Neural crest cell (in vitro differentiated cells): ENCODE measurements around the gene IQCK. TPM values are rescaled to one million over a fixed set of nuclear protein-coding genes. Genes with fewer than 3 reads are reported as not detected.
A peak's percentile ranks its signal among the peaks of the same experiment; 100 is the strongest.

Experiments used
- DNase-seq: peaks from one replicate; pipeline ENCODE4 v3.0.0; 2021; ENCODE audit warnings: low read depth, mixed read lengths, low spot score
- H3K27ac Mint-ChIP-seq: one replicate; pipeline ENCODE4 v1.8.0; 2021; ENCODE audit warnings: mild to moderate bottlenecking, mixed read lengths; ENCODE audit not compliant: unreplicated experiment
- H3K27me3 Mint-ChIP-seq: 2 replicates; pipeline ENCODE4 v1.8.0; 2021; ENCODE audit warnings: low read depth, mild to moderate bottlenecking, mixed read lengths
- H3K36me3 Mint-ChIP-seq: 2 replicates; pipeline ENCODE4 v1.8.0; 2021; ENCODE audit warnings: low read depth, mild to moderate bottlenecking, mixed read lengths
- H3K4me1 Mint-ChIP-seq: 2 replicates; pipeline ENCODE4 v1.8.0; 2021; ENCODE audit warnings: mixed read lengths
- H3K4me3 Mint-ChIP-seq: one replicate; pipeline ENCODE4 v1.8.0; 2021; ENCODE audit warnings: mild to moderate bottlenecking, mixed read lengths
- H3K9me3 Mint-ChIP-seq: 2 replicates; pipeline ENCODE4 v1.8.0; 2021; ENCODE audit warnings: mixed read lengths
- total RNA-seq: library from RNA; stranded (reverse); gene quantifications from 2 replicates; pipeline ENCODE4 v1.2.1, GENCODE V29; 2021
- TF ChIP-seq, protein P1 (sequence below): fragments of 200-600 bp; sonication (generic); conservative IDR thresholded peaks from 2 replicates; pipeline ENCODE4 v1.5.0; 2021; ENCODE audit warnings: antibody characterized with exemption, mild to moderate bottlenecking

Gene IQCK
- total RNA-seq, 1 donor from 2014 or later = 23.7 TPM

DNA sequence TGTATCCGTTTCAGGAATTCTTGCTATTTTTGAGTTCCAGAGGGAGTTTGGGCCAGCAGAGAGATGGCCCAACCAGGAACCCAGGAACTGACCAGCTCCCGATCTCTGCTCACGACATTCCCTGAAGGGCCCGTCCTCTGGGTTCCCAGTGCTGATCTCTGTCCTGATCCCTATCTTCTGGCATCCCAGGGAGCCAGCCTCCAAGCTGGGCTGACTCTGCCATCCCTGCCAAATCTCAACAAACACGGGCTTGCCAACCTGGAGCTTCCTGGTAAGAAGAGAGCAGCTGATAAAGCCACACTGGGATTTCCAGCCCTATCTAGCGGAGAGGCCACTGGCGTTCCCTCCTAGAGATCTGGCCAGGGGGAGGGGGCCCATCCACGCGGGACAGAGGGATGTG lies 150.3 kb downstream of the IQCK start:
- H3K4me1 Mint-ChIP-seq = peaks cover 5% of the 10 kb centered on the region
- TF ChIP-seq, protein P1, sequence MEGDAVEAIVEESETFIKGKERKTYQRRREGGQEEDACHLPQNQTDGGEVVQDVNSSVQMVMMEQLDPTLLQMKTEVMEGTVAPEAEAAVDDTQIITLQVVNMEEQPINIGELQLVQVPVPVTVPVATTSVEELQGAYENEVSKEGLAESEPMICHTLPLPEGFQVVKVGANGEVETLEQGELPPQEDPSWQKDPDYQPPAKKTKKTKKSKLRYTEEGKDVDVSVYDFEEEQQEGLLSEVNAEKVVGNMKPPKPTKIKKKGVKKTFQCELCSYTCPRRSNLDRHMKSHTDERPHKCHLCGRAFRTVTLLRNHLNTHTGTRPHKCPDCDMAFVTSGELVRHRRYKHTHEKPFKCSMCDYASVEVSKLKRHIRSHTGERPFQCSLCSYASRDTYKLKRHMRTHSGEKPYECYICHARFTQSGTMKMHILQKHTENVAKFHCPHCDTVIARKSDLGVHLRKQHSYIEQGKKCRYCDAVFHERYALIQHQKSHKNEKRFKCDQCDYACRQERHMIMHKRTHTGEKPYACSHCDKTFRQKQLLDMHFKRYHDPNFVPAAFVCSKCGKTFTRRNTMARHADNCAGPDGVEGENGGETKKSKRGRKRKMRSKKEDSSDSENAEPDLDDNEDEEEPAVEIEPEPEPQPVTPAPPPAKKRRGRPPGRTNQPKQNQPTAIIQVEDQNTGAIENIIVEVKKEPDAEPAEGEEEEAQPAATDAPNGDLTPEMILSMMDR = no peak
- no peaks in the 10 kb centered on the region for H3K27me3 Mint-ChIP-seq
- no peak overlapping the region for H3K27ac Mint-ChIP-seq
- H3K4me3 Mint-ChIP-seq = no peak overlapping the region
- peaks cover 16% of the 10 kb centered on the region for H3K36me3 Mint-ChIP-seq
- H3K9me3 Mint-ChIP-seq = no peaks in the 10 kb centered on the region
- no peak for DNase-seq

DNA sequence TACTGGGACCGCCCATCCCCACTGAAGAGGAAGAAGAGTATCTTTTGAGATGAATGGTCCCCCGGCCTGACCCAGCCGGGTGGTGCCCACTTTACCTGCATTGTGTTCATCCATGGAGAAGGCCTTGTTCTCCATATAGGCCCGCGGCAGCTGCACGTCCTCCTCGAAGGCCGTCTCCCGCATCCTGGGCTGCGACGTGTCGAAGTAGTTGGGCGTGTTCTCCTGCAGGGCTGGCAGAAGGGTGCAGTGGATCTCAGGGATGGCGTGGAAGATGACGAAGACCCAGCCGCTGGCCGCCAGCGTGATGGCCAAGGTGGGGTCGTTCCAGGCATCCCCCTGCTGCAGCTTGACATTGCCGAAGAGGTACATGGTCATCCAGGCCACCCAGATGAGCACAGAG lies 153.7 kb downstream of the IQCK start:
- DNase-seq = no peak
- Mint-ChIP-seq H3K4me1 (peaks cover 26% of the 10 kb centered on the region), H3K27me3 (no peaks in the 10 kb centered on the region), H3K36me3 (peaks cover 22% of the 10 kb centered on the region), H3K27ac (no peak overlapping the region), H3K4me3 (no peak overlapping the region), H3K9me3 (no peaks in the 10 kb centered on the region)
- TF ChIP-seq, protein P1 = no peak

DNA sequence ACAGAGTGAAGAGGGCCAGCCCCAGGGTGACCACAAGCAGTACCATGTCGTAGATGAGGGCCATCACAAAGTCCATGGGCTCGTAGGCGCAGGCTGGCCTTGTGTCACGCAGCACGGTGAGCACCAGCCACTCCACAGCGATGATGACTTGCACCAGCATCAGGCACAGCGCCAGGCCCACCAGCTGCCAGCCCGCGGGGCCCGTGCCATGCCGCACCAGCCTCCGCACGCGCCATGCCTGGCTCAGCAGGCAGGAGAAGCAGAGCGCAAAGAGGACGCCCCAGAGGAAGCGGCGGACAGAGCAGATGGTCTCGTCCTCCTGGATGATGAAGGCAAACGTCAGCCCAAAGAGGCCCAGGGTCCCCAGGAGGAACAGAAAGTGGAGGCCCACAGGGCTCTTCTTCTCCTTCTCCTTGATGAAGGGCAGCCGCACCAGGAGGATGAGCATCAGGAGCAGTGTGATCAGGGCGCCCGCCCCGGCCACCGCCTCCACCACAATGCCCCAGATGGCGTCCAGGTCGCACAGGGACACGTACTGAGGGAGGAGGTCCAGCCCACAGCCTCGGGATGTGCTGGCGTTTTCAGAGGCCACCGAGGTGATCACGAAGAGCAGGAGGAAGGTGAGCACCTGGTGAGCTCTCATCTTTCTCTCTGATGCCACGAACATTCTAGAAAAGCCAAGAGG lies 154.2 kb downstream of the IQCK start:
- H3K27ac Mint-ChIP-seq = no peak overlapping the region
- no peak overlapping the region for H3K4me3 Mint-ChIP-seq
- no peaks in the 10 kb centered on the region for H3K9me3 Mint-ChIP-seq
- no peak for DNase-seq
- TF ChIP-seq, protein P1 = no peak
- H3K27me3 Mint-ChIP-seq = no peaks in the 10 kb centered on the region
- peaks cover 22% of the 10 kb centered on the region for H3K36me3 Mint-ChIP-seq
- H3K4me1 Mint-ChIP-seq = peaks cover 30% of the 10 kb centered on the region

DNA sequence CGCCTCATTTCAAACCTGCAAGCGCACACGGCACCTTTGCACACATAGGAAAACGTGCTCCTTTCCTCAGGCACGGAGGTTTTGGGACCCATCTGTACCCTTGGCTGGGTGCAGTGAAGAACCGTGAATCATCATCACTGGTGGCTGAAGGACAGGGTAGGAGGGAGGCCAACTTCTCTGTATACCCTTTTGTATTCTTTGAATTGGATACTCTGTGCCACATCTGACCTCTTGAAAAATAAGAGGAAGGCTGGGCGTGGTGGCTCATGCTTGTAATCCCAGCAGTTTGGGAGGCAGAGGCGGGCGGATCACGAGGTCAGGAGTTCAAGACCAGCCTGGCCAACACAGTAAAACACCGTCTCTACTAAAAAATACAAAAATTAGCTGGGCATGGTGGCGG lies 154.9 kb downstream of the IQCK start:
- Mint-ChIP-seq H3K27ac (no peak overlapping the region), H3K27me3 (no peaks in the 10 kb centered on the region), H3K36me3 (peaks cover 22% of the 10 kb centered on the region), H3K9me3 (no peaks in the 10 kb centered on the region), H3K4me1 (peaks cover 35% of the 10 kb centered on the region), H3K4me3 (no peak overlapping the region)
- TF ChIP-seq, protein P1 = no peak
- no peak for DNase-seq

DNA sequence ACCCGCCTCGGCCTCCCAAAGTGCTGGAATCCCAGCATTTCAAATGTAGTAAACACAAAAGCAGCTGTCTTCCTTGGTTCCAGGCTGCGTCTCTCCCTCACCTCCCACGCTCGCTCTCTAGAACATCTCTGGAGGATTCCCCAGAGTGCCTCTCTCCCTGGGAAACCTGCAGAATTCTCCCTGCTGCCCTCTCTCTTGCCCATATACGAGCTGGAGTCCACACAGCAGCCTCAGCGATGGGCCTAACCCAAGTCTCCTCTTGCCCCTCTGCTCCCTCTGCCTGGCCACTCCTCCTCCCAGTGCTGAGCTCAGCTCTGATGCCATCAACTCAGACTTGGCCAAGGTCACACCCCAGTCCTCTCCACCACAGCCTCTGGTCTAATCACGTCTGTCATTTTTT lies 156.0 kb downstream of the IQCK start:
- H3K4me1 Mint-ChIP-seq = peaks cover 35% of the 10 kb centered on the region
- peak overlapping the region; percentile 15 for H3K27ac Mint-ChIP-seq
- H3K4me3 Mint-ChIP-seq = no peak overlapping the region
- TF ChIP-seq, protein P1 = no peak
- no peaks in the 10 kb centered on the region for H3K9me3 Mint-ChIP-seq
- peaks cover 20% of the 10 kb centered on the region for H3K36me3 Mint-ChIP-seq
- no peak for DNase-seq
- H3K27me3 Mint-ChIP-seq = no peaks in the 10 kb centered on the region
